ENCODE results near the gene TFEB.

DNA sequence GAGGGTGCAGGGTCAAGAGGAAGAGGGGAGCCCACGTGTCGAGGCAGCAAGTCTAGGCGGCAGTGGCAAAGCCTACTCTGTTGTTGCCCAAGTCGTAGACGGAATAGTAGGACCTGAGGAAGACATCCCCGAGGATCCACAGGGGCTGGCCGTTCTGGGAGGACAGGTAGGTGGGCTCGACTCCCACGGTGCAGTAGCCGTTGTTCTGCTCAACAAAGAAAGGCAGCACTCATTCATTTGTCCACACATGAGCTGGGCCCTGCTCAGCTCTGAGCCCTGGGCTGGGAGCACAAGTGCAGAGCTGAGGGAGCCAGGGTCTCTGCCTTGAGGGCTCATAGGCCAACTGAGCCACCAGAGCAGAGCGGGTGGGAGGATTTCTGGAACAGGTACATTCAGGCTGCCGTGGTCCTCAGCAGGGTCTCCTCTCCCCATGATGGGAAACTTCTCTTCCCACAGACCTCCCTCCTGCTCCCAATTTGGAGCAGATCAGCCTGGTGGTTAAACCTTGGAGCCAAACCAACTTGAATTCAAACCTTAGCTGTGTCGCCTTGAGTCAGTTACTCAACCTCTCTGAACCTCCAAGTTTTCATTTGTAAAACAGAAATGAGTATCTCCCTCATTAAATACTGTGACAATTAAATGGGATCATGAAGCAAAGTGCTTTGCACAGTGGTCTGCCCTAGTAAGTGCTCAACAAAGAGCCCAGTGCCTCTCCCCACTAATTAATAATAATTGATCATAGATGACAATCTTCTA lies 1.6 kb upstream of the TFEB start:
- TF ChIP-seq, protein P1, sequence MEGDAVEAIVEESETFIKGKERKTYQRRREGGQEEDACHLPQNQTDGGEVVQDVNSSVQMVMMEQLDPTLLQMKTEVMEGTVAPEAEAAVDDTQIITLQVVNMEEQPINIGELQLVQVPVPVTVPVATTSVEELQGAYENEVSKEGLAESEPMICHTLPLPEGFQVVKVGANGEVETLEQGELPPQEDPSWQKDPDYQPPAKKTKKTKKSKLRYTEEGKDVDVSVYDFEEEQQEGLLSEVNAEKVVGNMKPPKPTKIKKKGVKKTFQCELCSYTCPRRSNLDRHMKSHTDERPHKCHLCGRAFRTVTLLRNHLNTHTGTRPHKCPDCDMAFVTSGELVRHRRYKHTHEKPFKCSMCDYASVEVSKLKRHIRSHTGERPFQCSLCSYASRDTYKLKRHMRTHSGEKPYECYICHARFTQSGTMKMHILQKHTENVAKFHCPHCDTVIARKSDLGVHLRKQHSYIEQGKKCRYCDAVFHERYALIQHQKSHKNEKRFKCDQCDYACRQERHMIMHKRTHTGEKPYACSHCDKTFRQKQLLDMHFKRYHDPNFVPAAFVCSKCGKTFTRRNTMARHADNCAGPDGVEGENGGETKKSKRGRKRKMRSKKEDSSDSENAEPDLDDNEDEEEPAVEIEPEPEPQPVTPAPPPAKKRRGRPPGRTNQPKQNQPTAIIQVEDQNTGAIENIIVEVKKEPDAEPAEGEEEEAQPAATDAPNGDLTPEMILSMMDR (conservative IDR thresholded peaks at IDR 0.05; ENCODE audit: low read depth, low read length): no peak
- TF ChIP-seq EZH2 (IDR thresholded peaks at IDR 0.05; ENCODE audit: borderline replicate concordance, low read depth, low read length, poor library complexity, severe bottlenecking): no peak
